GM12872 (cell line): ENCODE data around the gene SHKBP1.
A peak's percentile ranks its signal among the peaks of the same experiment; 100 is the strongest.

Experiments
- TF ChIP-seq, protein P1 (sequence below): IDR thresholded peaks from 3 replicates; pipeline ENCODE4 v1.5.1; 2011; ENCODE audit warnings: low read depth, mild to moderate bottlenecking, low read length, moderate library complexity; ENCODE audit not compliant: insufficient read depth

Gene SHKBP1

DNA sequence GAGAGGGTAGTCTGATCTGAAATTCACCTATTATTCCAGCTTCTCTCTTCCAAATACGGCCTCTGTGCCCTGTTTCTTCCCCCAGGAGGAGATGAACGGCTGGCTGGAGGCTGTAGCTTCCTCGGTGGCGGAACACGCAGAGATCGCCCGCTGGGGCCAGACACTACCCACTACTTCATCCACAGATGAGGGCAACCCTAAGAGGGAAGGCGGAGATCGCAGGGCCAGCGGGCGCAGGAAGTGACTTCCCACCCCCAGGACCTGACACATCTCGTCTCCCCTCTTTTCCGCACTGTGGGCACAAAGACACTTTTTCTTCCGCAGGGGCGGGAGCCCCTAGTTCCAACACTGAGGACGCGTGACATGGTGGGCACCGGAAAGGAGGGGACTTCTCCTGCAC lies 1.3 kb upstream of the SHKBP1 start:
- TF ChIP-seq, protein P1, sequence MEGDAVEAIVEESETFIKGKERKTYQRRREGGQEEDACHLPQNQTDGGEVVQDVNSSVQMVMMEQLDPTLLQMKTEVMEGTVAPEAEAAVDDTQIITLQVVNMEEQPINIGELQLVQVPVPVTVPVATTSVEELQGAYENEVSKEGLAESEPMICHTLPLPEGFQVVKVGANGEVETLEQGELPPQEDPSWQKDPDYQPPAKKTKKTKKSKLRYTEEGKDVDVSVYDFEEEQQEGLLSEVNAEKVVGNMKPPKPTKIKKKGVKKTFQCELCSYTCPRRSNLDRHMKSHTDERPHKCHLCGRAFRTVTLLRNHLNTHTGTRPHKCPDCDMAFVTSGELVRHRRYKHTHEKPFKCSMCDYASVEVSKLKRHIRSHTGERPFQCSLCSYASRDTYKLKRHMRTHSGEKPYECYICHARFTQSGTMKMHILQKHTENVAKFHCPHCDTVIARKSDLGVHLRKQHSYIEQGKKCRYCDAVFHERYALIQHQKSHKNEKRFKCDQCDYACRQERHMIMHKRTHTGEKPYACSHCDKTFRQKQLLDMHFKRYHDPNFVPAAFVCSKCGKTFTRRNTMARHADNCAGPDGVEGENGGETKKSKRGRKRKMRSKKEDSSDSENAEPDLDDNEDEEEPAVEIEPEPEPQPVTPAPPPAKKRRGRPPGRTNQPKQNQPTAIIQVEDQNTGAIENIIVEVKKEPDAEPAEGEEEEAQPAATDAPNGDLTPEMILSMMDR, result no peak

DNA sequence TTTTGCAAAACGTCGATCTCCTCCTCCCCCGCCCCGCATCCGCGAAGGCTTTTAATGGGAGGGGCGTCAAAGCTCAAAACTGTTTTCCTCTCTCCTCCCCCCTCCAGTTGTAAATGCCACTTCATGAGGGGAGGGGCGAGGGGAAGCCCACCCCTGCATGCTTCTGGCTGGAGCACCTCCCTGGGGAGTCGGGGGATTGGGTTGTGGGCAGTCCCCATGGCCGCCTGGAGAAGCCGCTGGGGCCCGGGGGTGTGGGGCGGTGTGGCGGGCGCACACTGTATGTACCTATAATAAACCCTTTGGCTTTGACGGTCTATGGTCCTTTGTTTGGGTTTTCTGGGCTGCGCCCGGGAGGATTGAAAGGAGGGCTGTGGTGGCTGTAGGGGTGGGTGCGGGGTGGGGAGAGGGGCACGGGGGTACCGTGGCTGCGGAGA lies 505 bp upstream of the SHKBP1 start:
- TF ChIP-seq, protein P1, result no peak

DNA sequence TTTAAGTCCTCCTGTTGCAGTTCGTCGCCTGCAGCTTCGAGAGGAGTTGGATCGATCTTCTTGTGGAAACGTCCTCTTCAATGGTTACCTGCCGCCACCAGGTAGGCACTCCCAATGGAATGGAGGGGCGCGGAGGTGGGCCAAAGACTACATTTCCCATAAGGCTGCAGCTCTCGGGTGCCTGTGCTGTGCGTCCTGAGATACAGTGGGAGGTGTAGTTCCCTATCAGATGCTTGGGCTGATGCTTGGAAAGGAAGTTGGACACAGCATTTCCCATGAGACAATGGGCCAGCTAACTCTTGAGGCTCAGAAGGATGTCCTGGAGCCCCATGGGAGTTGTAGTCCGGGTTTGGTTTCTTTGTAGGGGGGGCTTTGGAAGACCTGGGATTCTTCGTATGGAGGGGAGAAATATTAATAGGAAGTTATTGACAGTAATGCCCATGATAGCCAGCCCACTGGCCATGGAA lies 1.8 kb downstream of the SHKBP1 start:
- TF ChIP-seq, protein P1, result no peak

DNA sequence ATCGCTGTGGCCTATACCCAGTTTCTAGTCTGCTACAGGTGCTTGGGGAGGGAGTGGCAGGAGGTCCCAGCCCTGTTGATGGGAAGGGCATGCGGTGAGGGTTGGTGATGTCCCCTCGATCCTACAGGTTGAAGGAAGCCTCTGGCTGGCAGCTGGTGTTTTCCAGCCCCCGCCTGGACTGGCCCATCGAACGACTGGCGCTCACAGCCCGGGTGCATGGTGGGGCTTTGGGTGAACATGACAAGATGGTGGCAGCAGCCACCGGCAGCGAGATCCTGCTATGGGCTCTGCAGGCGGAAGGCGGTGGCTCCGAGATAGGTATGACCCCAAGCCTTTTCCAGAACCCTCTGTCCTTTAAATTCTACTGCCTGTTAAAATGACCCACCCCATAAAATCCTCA lies 3.9 kb downstream of the SHKBP1 start:
- TF ChIP-seq, protein P1, result no peak

DNA sequence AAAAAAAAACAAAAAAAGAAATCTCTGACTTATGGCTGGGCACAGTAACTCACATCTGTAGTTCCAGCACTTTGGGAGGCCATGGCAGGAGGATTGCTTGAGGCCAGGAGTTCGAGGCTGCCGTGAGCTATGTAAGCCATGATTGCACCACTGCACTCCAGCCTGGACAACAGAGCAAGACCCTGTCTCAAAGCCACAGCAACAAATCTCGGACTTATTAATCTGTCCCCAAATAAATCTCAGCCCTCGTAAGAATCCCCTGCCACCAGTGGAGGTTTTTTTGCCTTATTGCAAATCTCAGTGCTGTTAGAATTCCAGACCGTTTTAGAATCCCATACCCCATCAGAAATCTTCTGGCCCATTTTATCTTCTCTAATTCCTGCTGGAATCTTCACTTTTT lies 4.9 kb downstream of the SHKBP1 start:
- TF ChIP-seq, protein P1, result no peak

DNA sequence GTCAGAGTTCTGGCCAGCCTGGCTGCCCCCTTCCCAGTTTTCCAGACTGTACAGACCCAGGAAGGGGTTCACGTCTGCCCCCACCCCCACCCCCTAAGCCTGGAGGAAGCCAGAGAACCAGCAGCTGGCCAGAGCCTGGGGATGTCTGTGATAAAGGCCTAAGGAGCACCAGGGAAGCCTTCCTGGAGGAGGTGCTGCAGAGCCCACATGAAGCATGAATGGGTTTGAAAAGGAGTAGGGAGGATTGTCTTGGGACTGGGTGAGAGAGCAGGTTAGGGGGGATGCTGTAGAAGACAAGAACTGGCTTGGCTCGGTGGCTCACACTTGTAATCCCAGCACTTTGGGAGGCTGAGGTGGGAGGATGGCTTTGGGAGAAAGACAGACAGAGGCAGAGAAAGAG lies 5.8 kb downstream of the SHKBP1 start:
- TF ChIP-seq, protein P1, result no peak

DNA sequence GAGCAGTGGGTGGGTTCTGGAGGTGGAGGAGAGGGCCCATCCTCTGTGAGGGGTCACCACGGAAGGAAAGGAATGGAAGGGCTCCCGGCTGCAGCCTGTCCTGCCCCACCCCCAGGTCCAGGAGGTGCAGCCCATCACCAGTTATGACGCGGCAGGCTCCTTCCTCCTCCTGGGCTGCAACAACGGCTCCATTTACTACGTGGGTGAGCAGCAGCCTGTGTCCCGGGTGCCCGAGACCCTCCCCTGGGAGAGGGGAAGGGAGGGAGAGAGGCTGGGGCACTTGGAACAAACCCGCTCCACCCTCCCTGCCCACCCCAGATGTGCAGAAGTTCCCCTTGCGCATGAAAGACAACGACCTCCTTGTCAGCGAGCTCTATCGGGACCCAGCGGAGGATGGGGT lies 6.6 kb downstream of the SHKBP1 start:
- TF ChIP-seq, protein P1, result no peak

DNA sequence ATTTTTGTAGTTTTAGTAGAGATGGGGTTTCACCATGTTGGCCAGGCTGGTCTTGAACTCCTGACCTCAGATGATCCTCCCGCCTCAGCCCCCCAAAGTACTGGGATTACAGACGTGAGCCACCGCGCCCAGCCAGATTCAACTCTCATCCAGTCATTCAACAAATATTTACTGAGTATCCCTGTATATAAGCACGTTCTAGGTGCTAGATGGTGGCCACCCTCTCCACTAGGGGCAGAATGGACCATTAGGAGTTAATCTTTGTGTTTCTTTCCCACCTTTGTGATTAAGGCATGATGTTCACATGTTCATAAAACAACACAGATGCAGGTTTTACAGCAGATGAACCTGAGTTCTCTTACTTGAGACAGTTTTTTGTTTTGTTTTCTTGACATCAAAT lies 7.3 kb downstream of the SHKBP1 start:
- TF ChIP-seq, protein P1, result peak; percentile 59; the same call in 2 of the 3 replicates
